HEK293 (cell line): ENCODE data around the gene BORCS6.

Source experiments
- CTCF ChIP-seq: fragments of 450-650 bp; formaldehyde crosslinking; IDR thresholded peaks from 2 replicates; pipeline ENCODE4 v1.5.1; 2016; ENCODE audit warnings: missing biosample characterization, missing genetic modification characterization
- WT1 ChIP-seq: fragments of 450-650 bp; formaldehyde crosslinking; IDR thresholded peaks from 2 replicates; pipeline ENCODE4 v1.5.1; 2016; ENCODE audit warnings: missing biosample characterization, missing genetic modification characterization
- ZNF654 ChIP-seq: fragments of 450-650 bp; formaldehyde crosslinking; IDR thresholded peaks from 2 replicates; pipeline ENCODE4 v1.5.1; 2016; ENCODE audit warnings: low read depth, missing biosample characterization, missing genetic modification characterization

- no peak for TF ChIP-seq ZNF654
- TF ChIP-seq CTCF (tag by site-specific recombination): no peak
- TF ChIP-seq WT1 (tag by site-specific recombination): no peak
Observed at GRCh38 chr17:8150194-8151119, 39.5 kb downstream of the BORCS6 start.
